GM19372 (cell line): Measurements from ENCODE around the gene TBKBP1.

Experiments
- ATAC-seq: cut with Tn5 transposase; IDR thresholded peaks from one replicate; pipeline ENCODE4 v1.9.1; 2021; ENCODE audit warnings: mild to moderate bottlenecking, low read depth, moderate library complexity; ENCODE audit not compliant: unreplicated experiment

The TBKBP1 gene

GRCh38 chr17:47697906-47698711 is 4.1 kb downstream of the TBKBP1 start:
- no peak for ATAC-seq

GRCh38 chr17:47698749-47699535 is 5.0 kb downstream of the TBKBP1 start:
- ATAC-seq = no peak

GRCh38 chr17:47699536-47699840 is 5.5 kb downstream of the TBKBP1 start:
- no peak for ATAC-seq

GRCh38 chr17:47700471-47701449 is 6.8 kb downstream of the TBKBP1 start:
- no peak for ATAC-seq

- ATAC-seq = no peak
These were observed 7.6 kb downstream of the TBKBP1 start for GRCh38 chr17:47701608-47702007.

- no peak for ATAC-seq
These were observed 8.5 kb downstream of the TBKBP1 start for GRCh38 chr17:47702391-47702995.

GRCh38 chr17:47703191-47703591 is 9.2 kb downstream of the TBKBP1 start:
- no peak for ATAC-seq

GRCh38 chr17:47703671-47704070 is 9.7 kb downstream of the TBKBP1 start:
- ATAC-seq = no peak

GRCh38 chr17:47704116-47704515 is 10.2 kb downstream of the TBKBP1 start:
- no peak for ATAC-seq

GRCh38 chr17:47704736-47705135 is 10.8 kb downstream of the TBKBP1 start:
- ATAC-seq = no peak

GRCh38 chr17:47705536-47706530 is 11.9 kb downstream of the TBKBP1 start:
- ATAC-seq = no peak

- no peak for ATAC-seq
These were observed 13.3 kb downstream of the TBKBP1 start for GRCh38 chr17:47707056-47707804.

- no peak for ATAC-seq
These were observed 13.9 kb downstream of the TBKBP1 start for GRCh38 chr17:47707884-47708283.

GRCh38 chr17:47708312-47708863 is 14.4 kb downstream of the TBKBP1 start:
- no peak for ATAC-seq

- ATAC-seq = no peak
These were observed 15.0 kb downstream of the TBKBP1 start for GRCh38 chr17:47708864-47709541.

GRCh38 chr17:47709594-47709993 is 15.6 kb downstream of the TBKBP1 start:
- ATAC-seq = no peak

- ATAC-seq = no peak
These were observed 17.6 kb downstream of the TBKBP1 start for GRCh38 chr17:47711366-47712099.
